ENCODE data around the gene MCMBP. TPM values are rescaled to one million over a fixed set of nuclear protein-coding genes. Genes with fewer than 3 reads are reported as not detected.

The MCMBP gene
- total RNA-seq, 1 experiment from 2014 or later, result 36.1 TPM

GRCh38 chr10:119826771-119827170 lies 45.9 kb downstream of the MCMBP start:
- DNase-seq (no peak), ATAC-seq (no peak)
- no peak overlapping the region for H3K4me2 ChIP-seq (ENCODE audit: low read length)
- no TSS peak for BruUV-seq (replicated peaks)
- TF ChIP-seq EZH2 (IDR thresholded peaks at IDR 0.05; ENCODE audit: low read length, unreplicated experiment) (no peak), CTCF (conservative IDR thresholded peaks at IDR 0.05; ENCODE audit: low read depth, low read length) (no peak), EZH2phosphoT487 (IDR thresholded peaks at IDR 0.05; ENCODE audit: borderline replicate concordance, low read length) (no peak)
- no peak overlapping the region for H3K27ac ChIP-seq (ENCODE audit: low read length)
- no peaks in the 10 kb centered on the region for H4K20me1 ChIP-seq (ENCODE audit: low read length)
- H3K4me3 ChIP-seq (ENCODE audit: low read length), result no peak overlapping the region
- H3K9ac ChIP-seq (ENCODE audit: low read length), result no peak overlapping the region
- H3K4me1 ChIP-seq (ENCODE audit: insufficient read depth, low read length), result no peaks in the 10 kb centered on the region
- H3K79me2 ChIP-seq (ENCODE audit: low read length), result no peaks in the 10 kb centered on the region
- H3K9me3 ChIP-seq (ENCODE audit: low read length), result no peaks in the 10 kb centered on the region
- H3K27me3 ChIP-seq (ENCODE audit: low read length), result no peaks in the 10 kb centered on the region
- no peaks in the 10 kb centered on the region for H3F3A ChIP-seq (ENCODE audit: low read length, unreplicated experiment)
- intact Hi-C loops (cut with micrococcal nuclease), result no loop called here
- H3K36me3 ChIP-seq (ENCODE audit: low read depth, low read length), result peaks cover 32% of the 10 kb centered on the region
- no peaks in the 10 kb centered on the region for H3K9me2 ChIP-seq (replicated peaks; ENCODE audit: low read length)
- CTCF ChIA-PET, result no interaction called here
- POLR2A ChIA-PET (ENCODE audit: unreplicated experiment), result no interaction called here
- no peak overlapping the region for H2AFZ ChIP-seq (ENCODE audit: low read length)

- CTCF ChIA-PET, result no interaction called here
- DNase-seq (no peak), ATAC-seq (no peak)
- Histone ChIP-seq H3K9ac (ENCODE audit: low read length) (no peak overlapping the region), H3K79me2 (ENCODE audit: low read length) (no peaks in the 10 kb centered on the region), H4K20me1 (ENCODE audit: low read length) (no peaks in the 10 kb centered on the region), H3K9me3 (ENCODE audit: low read length) (no peaks in the 10 kb centered on the region), H3K36me3 (ENCODE audit: low read depth, low read length) (peaks cover 17% of the 10 kb centered on the region), H3K27me3 (ENCODE audit: low read length) (no peaks in the 10 kb centered on the region), H2AFZ (ENCODE audit: low read length) (no peak overlapping the region), H3F3A (ENCODE audit: low read length, unreplicated experiment) (no peaks in the 10 kb centered on the region), H3K9me2 (replicated peaks; ENCODE audit: low read length) (no peaks in the 10 kb centered on the region), H3K4me2 (ENCODE audit: low read length) (no peak overlapping the region), H3K4me1 (ENCODE audit: insufficient read depth, low read length) (no peaks in the 10 kb centered on the region), H3K27ac (ENCODE audit: low read length) (no peak overlapping the region), H3K4me3 (ENCODE audit: low read length) (no peak overlapping the region)
- BruUV-seq (replicated peaks), result no TSS peak
- no peak for TF ChIP-seq CTCF (conservative IDR thresholded peaks at IDR 0.05; ENCODE audit: low read depth, low read length)
- TF ChIP-seq EZH2phosphoT487 (IDR thresholded peaks at IDR 0.05; ENCODE audit: borderline replicate concordance, low read length), result no peak
- TF ChIP-seq EZH2 (IDR thresholded peaks at IDR 0.05; ENCODE audit: low read length, unreplicated experiment), result no peak
- intact Hi-C loops (cut with micrococcal nuclease), result no loop called here
- POLR2A ChIA-PET (ENCODE audit: unreplicated experiment), result no interaction called here
These were observed 48.3 kb downstream of the MCMBP start for GRCh38 chr10:119824299-119824698.

GRCh38 chr10:119821182-119821581 lies 51.5 kb downstream of the MCMBP start:
- Histone ChIP-seq H3K27ac (ENCODE audit: low read length) (no peak overlapping the region), H4K20me1 (ENCODE audit: low read length) (no peaks in the 10 kb centered on the region), H2AFZ (ENCODE audit: low read length) (no peak overlapping the region), H3K27me3 (ENCODE audit: low read length) (no peaks in the 10 kb centered on the region), H3K9ac (ENCODE audit: low read length) (no peak overlapping the region), H3K9me2 (replicated peaks; ENCODE audit: low read length) (no peaks in the 10 kb centered on the region), H3K4me3 (ENCODE audit: low read length) (no peak overlapping the region), H3K36me3 (ENCODE audit: low read depth, low read length) (no peaks in the 10 kb centered on the region), H3F3A (ENCODE audit: low read length, unreplicated experiment) (no peaks in the 10 kb centered on the region), H3K79me2 (ENCODE audit: low read length) (no peaks in the 10 kb centered on the region), H3K9me3 (ENCODE audit: low read length) (no peaks in the 10 kb centered on the region), H3K4me2 (ENCODE audit: low read length) (no peak overlapping the region), H3K4me1 (ENCODE audit: insufficient read depth, low read length) (no peaks in the 10 kb centered on the region)
- ATAC-seq, result no peak
- intact Hi-C loops (cut with micrococcal nuclease), result no loop called here
- TF ChIP-seq EZH2phosphoT487 (IDR thresholded peaks at IDR 0.05; ENCODE audit: borderline replicate concordance, low read length) (no peak), EZH2 (IDR thresholded peaks at IDR 0.05; ENCODE audit: low read length, unreplicated experiment) (no peak), CTCF (conservative IDR thresholded peaks at IDR 0.05; ENCODE audit: low read depth, low read length) (no peak)
- no peak for DNase-seq
- ChIA-PET POLR2A (ENCODE audit: unreplicated experiment) (no interaction called here), CTCF (no interaction called here)
- BruUV-seq (replicated peaks), result no TSS peak

Measured in PC-3 (cell line).